Neural cell (in vitro differentiated cells): ENCODE measurements around the gene NDEL1. TPM values are rescaled to one million over a fixed set of nuclear protein-coding genes. Genes with fewer than 3 reads are reported as not detected.

Experiments used
- H2AFZ ChIP-seq: fragments of 200-600, 300-800 bp; sonication (generic), shearing (Covaris generic); 2 replicates; pipeline ENCODE4 v1.6.0; 2014; ENCODE audit warnings: low read depth, mild to moderate bottlenecking, antibody characterized with exemption, low read length, moderate library complexity
- H3F3A ChIP-seq: fragments of 200-600 bp; shearing (Covaris generic); 2 replicates; pipeline ENCODE4 v1.6.1; 2016; ENCODE audit warnings: mild to moderate bottlenecking, moderate library complexity, mixed read lengths, antibody characterized with exemption, low read length; ENCODE audit not compliant: insufficient read depth, poor library complexity, severe bottlenecking
- H3K27ac ChIP-seq: fragments of 200-600, 300-800 bp; sonication (generic), shearing (Covaris generic); 2 replicates; pipeline ENCODE4 v1.5.1; 2014; ENCODE audit warnings: mild to moderate bottlenecking, low read length, moderate library complexity
- H3K27me3 ChIP-seq: fragments of 300-800, 200-600 bp; sonication (generic), shearing (Covaris generic); 2 replicates; pipeline ENCODE4 v1.6.0; 2014; ENCODE audit warnings: mild to moderate bottlenecking, low read depth, low read length, moderate library complexity; ENCODE audit not compliant: insufficient read depth
- H3K36me3 ChIP-seq: fragments of 300-800, 200-600 bp; sonication (generic), shearing (Covaris generic); 2 replicates; pipeline ENCODE4 v1.5.1; 2014; ENCODE audit warnings: mild to moderate bottlenecking, antibody characterized with exemption, low read length, moderate library complexity; ENCODE audit not compliant: insufficient read depth
- H3K4me2 ChIP-seq: fragments of 300-800, 200-600 bp; sonication (generic), shearing (Covaris generic); 2 replicates; pipeline ENCODE4 v1.6.0; 2014; ENCODE audit warnings: mild to moderate bottlenecking, low read length
- H3K4me3 ChIP-seq: fragments of 300-800, 200-600 bp; sonication (generic), shearing (Covaris generic); 2 replicates; pipeline ENCODE4 v1.5.1; 2014; ENCODE audit warnings: mild to moderate bottlenecking, low read length, moderate library complexity
- H3K79me2 ChIP-seq: fragments of 200-600 bp; shearing (Covaris generic); replicated peaks from 2 replicates; pipeline ENCODE4 v1.6.0; 2014; ENCODE audit warnings: mild to moderate bottlenecking, low read length, moderate library complexity; ENCODE audit not compliant: insufficient read depth
- H3K9ac ChIP-seq: fragments of 300-800, 200-600 bp; sonication (generic), shearing (Covaris generic); 2 replicates; pipeline ENCODE4 v1.6.1; 2016; ENCODE audit warnings: mild to moderate bottlenecking, low read length, mixed read lengths
- H3K9me2 ChIP-seq: fragments of 200-600 bp; shearing (Covaris generic); 2 replicates; pipeline ENCODE4 v1.6.1; 2016; ENCODE audit warnings: mild to moderate bottlenecking, low read length, mixed read lengths; ENCODE audit not compliant: insufficient read depth
- H3K9me3 ChIP-seq: fragments of 200-600, 300-800 bp; sonication (generic), shearing (Covaris generic); 2 replicates; pipeline ENCODE4 v1.6.1; 2016; ENCODE audit warnings: mild to moderate bottlenecking, mixed run types, low read length, moderate library complexity, mixed read lengths
- H4K20me1 ChIP-seq: fragments of 200-600 bp; shearing (Covaris generic); 2 replicates; pipeline ENCODE4 v1.6.1; 2016; ENCODE audit warnings: mild to moderate bottlenecking, mixed run types; ENCODE audit not compliant: insufficient read depth
- EP300 ChIP-seq: fragments of 450-650 bp; conservative IDR thresholded peaks from 2 replicates; pipeline ENCODE4 v1.6.1; 2014; ENCODE audit warnings: antibody characterized with exemption, mild to moderate bottlenecking, moderate library complexity; ENCODE audit not compliant: poor library complexity, severe bottlenecking
- EZH2 ChIP-seq: fragments of 200-600, 300-800 bp; shearing (Covaris generic), sonication (generic); IDR thresholded peaks from 2 replicates; pipeline ENCODE4 v1.6.1; 2014; ENCODE audit warnings: antibody characterized with exemption, low read length, borderline replicate concordance, mild to moderate bottlenecking; ENCODE audit not compliant: insufficient read depth, poor library complexity, severe bottlenecking
- MXI1 ChIP-seq: fragments of 450-650 bp; conservative IDR thresholded peaks from 2 replicates; pipeline ENCODE4 v1.6.1; 2014; ENCODE audit warnings: antibody characterized with exemption, mild to moderate bottlenecking; ENCODE audit not compliant: poor library complexity, severe bottlenecking
- POLR2AphosphoS5 ChIP-seq: IDR thresholded peaks from 2 replicates; pipeline ENCODE4 v1.6.1; 2012
- RAD21 ChIP-seq: fragments of 450-650 bp; conservative IDR thresholded peaks from 2 replicates; pipeline ENCODE4 v1.6.1; 2014; ENCODE audit warnings: antibody characterized with exemption, mild to moderate bottlenecking, moderate library complexity
- SMC3 ChIP-seq: fragments of 450-650 bp; conservative IDR thresholded peaks from 2 replicates; pipeline ENCODE4 v1.6.1; 2014; ENCODE audit warnings: antibody characterized with exemption, mild to moderate bottlenecking, moderate library complexity; ENCODE audit not compliant: poor library complexity
- TAF1 ChIP-seq: IDR thresholded peaks from 2 replicates; pipeline ENCODE4 v1.6.1; 2012; ENCODE audit warnings: low read depth
- polyA plus RNA-seq: library from polyadenylated mRNA; depleted of rRNA; stranded (reverse); fragments of >200 nt; gene quantifications from 2 replicates; pipeline ENCODE4 v1.2.3, GENCODE V29; 2014
- TF ChIP-seq, protein P1 (sequence below): IDR thresholded peaks from 2 replicates; pipeline ENCODE4 v1.6.1; 2012; ENCODE audit warnings: borderline replicate concordance
- TF ChIP-seq, protein P2 (sequence below): fragments of 450-650 bp; IDR thresholded peaks from 2 replicates; pipeline ENCODE4 v1.5.1; 2014; ENCODE audit warnings: antibody characterized with exemption, mild to moderate bottlenecking, moderate library complexity; ENCODE audit not compliant: poor library complexity, severe bottlenecking

The NDEL1 gene
- polyA plus RNA-seq, 1 donor from 2014 or later: 25.7 TPM

GRCh38 chr17:8480011-8480976, 44.6 kb downstream of the NDEL1 start:
- H3K27ac ChIP-seq: no peak overlapping the region
- no peaks in the 10 kb centered on the region for H4K20me1 ChIP-seq
- no peaks in the 10 kb centered on the region for H3K79me2 ChIP-seq
- H3K9ac ChIP-seq: no peak overlapping the region
- no peaks in the 10 kb centered on the region for H3K27me3 ChIP-seq
- H3K9me2 ChIP-seq: no peaks in the 10 kb centered on the region
- no peak for TF ChIP-seq POLR2AphosphoS5
- peaks cover 32% of the 10 kb centered on the region for H3K36me3 ChIP-seq
- H2AFZ ChIP-seq: no peak overlapping the region
- no peak overlapping the region for H3K4me2 ChIP-seq
- no peak overlapping the region for H3K4me3 ChIP-seq
- H3F3A ChIP-seq: no peaks in the 10 kb centered on the region
- no peaks in the 10 kb centered on the region for H3K9me3 ChIP-seq

DNA sequence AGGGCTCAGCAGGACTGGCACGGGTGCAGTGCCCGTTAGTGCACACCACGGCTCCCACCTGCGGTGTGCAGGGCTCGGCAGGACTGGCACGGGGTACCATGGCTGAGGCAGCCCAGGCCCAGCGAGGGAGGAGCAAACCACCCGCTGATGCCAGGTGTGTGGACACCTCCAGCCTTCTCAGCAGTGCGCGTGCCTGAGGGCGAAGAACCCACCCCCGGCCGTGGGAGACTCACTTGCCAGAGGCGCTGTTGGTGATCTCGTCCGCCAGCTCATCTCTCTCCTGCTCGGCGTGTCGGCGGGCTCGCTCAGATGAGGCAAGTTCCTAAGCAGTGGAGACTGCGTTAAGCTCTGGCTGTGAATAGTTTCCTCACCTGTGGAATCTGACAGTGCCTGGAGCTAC, 45.4 kb downstream of the NDEL1 start:
- peaks cover 38% of the 10 kb centered on the region for H3K36me3 ChIP-seq
- TF ChIP-seq EZH2 (no peak), MXI1 (no peak), POLR2AphosphoS5 (no peak), RAD21 (no peak), SMC3 (no peak), TAF1 (no peak), EP300 (no peak)
- TF ChIP-seq, protein P1, sequence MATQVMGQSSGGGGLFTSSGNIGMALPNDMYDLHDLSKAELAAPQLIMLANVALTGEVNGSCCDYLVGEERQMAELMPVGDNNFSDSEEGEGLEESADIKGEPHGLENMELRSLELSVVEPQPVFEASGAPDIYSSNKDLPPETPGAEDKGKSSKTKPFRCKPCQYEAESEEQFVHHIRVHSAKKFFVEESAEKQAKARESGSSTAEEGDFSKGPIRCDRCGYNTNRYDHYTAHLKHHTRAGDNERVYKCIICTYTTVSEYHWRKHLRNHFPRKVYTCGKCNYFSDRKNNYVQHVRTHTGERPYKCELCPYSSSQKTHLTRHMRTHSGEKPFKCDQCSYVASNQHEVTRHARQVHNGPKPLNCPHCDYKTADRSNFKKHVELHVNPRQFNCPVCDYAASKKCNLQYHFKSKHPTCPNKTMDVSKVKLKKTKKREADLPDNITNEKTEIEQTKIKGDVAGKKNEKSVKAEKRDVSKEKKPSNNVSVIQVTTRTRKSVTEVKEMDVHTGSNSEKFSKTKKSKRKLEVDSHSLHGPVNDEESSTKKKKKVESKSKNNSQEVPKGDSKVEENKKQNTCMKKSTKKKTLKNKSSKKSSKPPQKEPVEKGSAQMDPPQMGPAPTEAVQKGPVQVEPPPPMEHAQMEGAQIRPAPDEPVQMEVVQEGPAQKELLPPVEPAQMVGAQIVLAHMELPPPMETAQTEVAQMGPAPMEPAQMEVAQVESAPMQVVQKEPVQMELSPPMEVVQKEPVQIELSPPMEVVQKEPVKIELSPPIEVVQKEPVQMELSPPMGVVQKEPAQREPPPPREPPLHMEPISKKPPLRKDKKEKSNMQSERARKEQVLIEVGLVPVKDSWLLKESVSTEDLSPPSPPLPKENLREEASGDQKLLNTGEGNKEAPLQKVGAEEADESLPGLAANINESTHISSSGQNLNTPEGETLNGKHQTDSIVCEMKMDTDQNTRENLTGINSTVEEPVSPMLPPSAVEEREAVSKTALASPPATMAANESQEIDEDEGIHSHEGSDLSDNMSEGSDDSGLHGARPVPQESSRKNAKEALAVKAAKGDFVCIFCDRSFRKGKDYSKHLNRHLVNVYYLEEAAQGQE: no peak
- TF ChIP-seq, protein P2, sequence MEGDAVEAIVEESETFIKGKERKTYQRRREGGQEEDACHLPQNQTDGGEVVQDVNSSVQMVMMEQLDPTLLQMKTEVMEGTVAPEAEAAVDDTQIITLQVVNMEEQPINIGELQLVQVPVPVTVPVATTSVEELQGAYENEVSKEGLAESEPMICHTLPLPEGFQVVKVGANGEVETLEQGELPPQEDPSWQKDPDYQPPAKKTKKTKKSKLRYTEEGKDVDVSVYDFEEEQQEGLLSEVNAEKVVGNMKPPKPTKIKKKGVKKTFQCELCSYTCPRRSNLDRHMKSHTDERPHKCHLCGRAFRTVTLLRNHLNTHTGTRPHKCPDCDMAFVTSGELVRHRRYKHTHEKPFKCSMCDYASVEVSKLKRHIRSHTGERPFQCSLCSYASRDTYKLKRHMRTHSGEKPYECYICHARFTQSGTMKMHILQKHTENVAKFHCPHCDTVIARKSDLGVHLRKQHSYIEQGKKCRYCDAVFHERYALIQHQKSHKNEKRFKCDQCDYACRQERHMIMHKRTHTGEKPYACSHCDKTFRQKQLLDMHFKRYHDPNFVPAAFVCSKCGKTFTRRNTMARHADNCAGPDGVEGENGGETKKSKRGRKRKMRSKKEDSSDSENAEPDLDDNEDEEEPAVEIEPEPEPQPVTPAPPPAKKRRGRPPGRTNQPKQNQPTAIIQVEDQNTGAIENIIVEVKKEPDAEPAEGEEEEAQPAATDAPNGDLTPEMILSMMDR: no peak

More for the DNA sequence above, 45.4 kb downstream of the NDEL1 start:
- no peaks in the 10 kb centered on the region for H3F3A ChIP-seq
- no peaks in the 10 kb centered on the region for H3K27me3 ChIP-seq
- no peaks in the 10 kb centered on the region for H3K9me2 ChIP-seq
- no peaks in the 10 kb centered on the region for H4K20me1 ChIP-seq
- no peak overlapping the region for H3K9ac ChIP-seq
- H3K4me3 ChIP-seq: no peak overlapping the region
- no peak overlapping the region for H3K27ac ChIP-seq
- no peak overlapping the region for H2AFZ ChIP-seq
- no peaks in the 10 kb centered on the region for H3K79me2 ChIP-seq
- no peaks in the 10 kb centered on the region for H3K9me3 ChIP-seq
- H3K4me2 ChIP-seq: no peak overlapping the region
